Keratinocyte (primary cell): ENCODE results near the gene SH3GLB1. TPM values are rescaled to one million over a fixed set of nuclear protein-coding genes. Genes with fewer than 3 reads are reported as not detected.

Experiments used
- DNase-seq: peaks from one replicate; pipeline ENCODE4 v3.0.0-alpha.2; 2011; ENCODE audit warnings: low read depth, missing footprints, low spot score
- FAIRE-seq: peaks from 2 replicates; lab custom pipeline; 2011; peaks lifted over from hg19 to GRCh38; lab: Jason Lieb, UNC
- H2AFZ ChIP-seq: 2 replicates; pipeline ENCODE4 v1.6.0; 2012; ENCODE audit warnings: low read length, control low read depth, inconsistent platforms; ENCODE audit not compliant: control insufficient read depth
- H3K27ac ChIP-seq: 2 replicates; pipeline ENCODE4 v1.5.1; 2011; ENCODE audit warnings: low read length; ENCODE audit not compliant: control insufficient read depth, insufficient read depth
- H3K27me3 ChIP-seq: 3 replicates; pipeline ENCODE4 v1.6.0; 2011; ENCODE audit warnings: low read length; ENCODE audit not compliant: control insufficient read depth, insufficient read depth; ENCODE audit errors: extremely low read depth
- H3K36me3 ChIP-seq, 2 experiments: 2 replicates in 1 of 2; 3 replicates in 1 of 2; pipeline ENCODE4 v1.5.1; 2011; ENCODE audit warnings: low read length in 2 of 2, mild to moderate bottlenecking in 1 of 2; ENCODE audit not compliant: control insufficient read depth in 2 of 2, insufficient read depth in 2 of 2; ENCODE audit errors: extremely low read depth in 1 of 2
- H3K4me1 ChIP-seq: 3 replicates; pipeline ENCODE4 v1.5.1; 2011; ENCODE audit warnings: low read length; ENCODE audit not compliant: control insufficient read depth, insufficient read depth; ENCODE audit errors: extremely low read depth
- H3K4me2 ChIP-seq: 3 replicates; pipeline ENCODE4 v1.6.0; 2011; ENCODE audit warnings: low read depth, low read length; ENCODE audit not compliant: control insufficient read depth, insufficient read depth; ENCODE audit errors: extremely low read depth
- H3K4me3 ChIP-seq, 3 experiments: fragments of 200-600 bp in 1 of 3; sonication (generic) in 1 of 3; 2 replicates in 2 of 3; 3 replicates in 1 of 3; pipeline ENCODE4 v1.5.1; 2011 to 2016; ENCODE audit warnings: low read length in 3 of 3, mild to moderate bottlenecking in 3 of 3, control low read depth in 2 of 3, inconsistent platforms in 1 of 3, low read depth in 1 of 3, mixed read lengths in 1 of 3, mixed run types in 1 of 3, moderate library complexity in 1 of 3; ENCODE audit not compliant: control insufficient read depth in 2 of 3, insufficient read depth in 2 of 3; ENCODE audit errors: extremely low read depth in 1 of 3
- H3K79me2 ChIP-seq: 2 replicates; pipeline ENCODE4 v1.6.0; 2012; ENCODE audit warnings: low read length; ENCODE audit not compliant: control insufficient read depth, insufficient read depth
- H3K9ac ChIP-seq: 3 replicates; pipeline ENCODE4 v1.6.0; 2011; ENCODE audit warnings: low read length; ENCODE audit not compliant: control insufficient read depth, insufficient read depth; ENCODE audit errors: extremely low read depth
- H3K9me1 ChIP-seq: 3 replicates; pipeline ENCODE4 v1.6.0; 2011; ENCODE audit warnings: low read length; ENCODE audit not compliant: control insufficient read depth, insufficient read depth; ENCODE audit errors: extremely low read depth
- H3K9me3 ChIP-seq: 2 replicates; pipeline ENCODE4 v1.5.1; 2012; ENCODE audit warnings: low read depth, low read length; ENCODE audit not compliant: control insufficient read depth
- H4K20me1 ChIP-seq: 3 replicates; pipeline ENCODE4 v1.6.0; 2011; ENCODE audit warnings: low read length; ENCODE audit not compliant: control insufficient read depth, insufficient read depth; ENCODE audit errors: extremely low read depth
- CTCF ChIP-seq, 3 experiments: IDR thresholded peaks in 1 of 3; conservative IDR thresholded peaks in 1 of 3; optimal IDR thresholded peaks in 1 of 3; 2 replicates in 2 of 3; 3 replicates in 1 of 3; pipeline versions ENCODE3 to v1.5.1; 2011; ENCODE audit warnings: low read length in 3 of 3, mild to moderate bottlenecking in 3 of 3, moderate library complexity in 2 of 3, control low read depth in 1 of 3, inconsistent platforms in 1 of 3; ENCODE audit not compliant: insufficient read depth in 2 of 3; ENCODE audit errors: extremely low read depth in 1 of 3
- EZH2 ChIP-seq: IDR thresholded peaks from one replicate; pipeline ENCODE4 v1.6.1; 2012; ENCODE audit warnings: inconsistent platforms, mild to moderate bottlenecking, low read length, moderate library complexity
- dilution Hi-C: fragments of 300-500 bp; cut with MboI; formaldehyde crosslinking; loops from one replicate; pipeline ENCODE4 v1.7.0; 2020; ENCODE audit warnings: low sequenced_read_pairs; ENCODE audit not compliant: extremely low pct_ligation_motif_present
- polyA plus RNA-seq, 5 experiments: library from polyadenylated mRNA; depleted of rRNA in 3 of 5; stranded (reverse) in 3 of 5; stranded (forward) in 1 of 5; unstranded in 1 of 5; fragments of >200 nt; gene quantifications; 1 replicate in 1 of 5; 2 replicates in 3 of 5; 3 replicates in 1 of 5; pipeline versions ENCODE4 v1.2.1 to v1.2.3, GENCODE V29; 2011 to 2012; ENCODE audit warnings: missing spikeins in 2 of 5, low read depth in 1 of 5, low replicate concordance in 1 of 5

The SH3GLB1 gene
- polyA plus RNA-seq, 1 donor (not counting 4 experiments of a cell fraction or from before 2014, with no cell fraction given) = 77.1 TPM

DNA sequence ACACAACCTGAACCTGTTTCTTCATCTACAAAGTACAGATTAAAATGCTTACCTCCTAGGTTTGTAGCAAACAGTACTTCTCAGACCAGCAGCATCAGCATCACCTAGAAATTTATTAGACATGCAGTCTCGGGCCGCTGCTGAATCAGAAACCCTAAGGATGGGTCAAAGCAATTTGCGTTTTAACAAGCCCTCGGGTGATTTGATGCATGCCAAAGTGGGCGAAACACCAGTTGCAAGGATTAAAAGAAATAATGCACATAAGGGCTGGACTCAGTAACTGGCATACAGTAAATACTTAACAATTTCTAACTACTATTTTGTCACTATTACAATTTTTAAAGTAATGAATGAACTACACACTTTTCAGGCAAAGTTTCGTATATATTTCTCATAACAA lies 47.5 kb downstream of the SH3GLB1 start:
- Histone ChIP-seq H3K79me2 (no peaks in the 10 kb centered on the region), H3K4me1 (peaks cover 5% of the 10 kb centered on the region), H4K20me1 (no peaks in the 10 kb centered on the region), H3K9ac (no peak overlapping the region), H3K4me3 (no peak overlapping the region), H3K4me2 (no peak overlapping the region), H2AFZ (no peak overlapping the region), H3K36me3 (peaks cover 0 to 3% of the 10 kb centered on the region in 2 experiments), H3K9me3 (no peaks in the 10 kb centered on the region), H3K27me3 (no peaks in the 10 kb centered on the region), H3K9me1 (no peaks in the 10 kb centered on the region), H3K27ac (no peak overlapping the region)
- FAIRE-seq (no peak), DNase-seq (no peak)
- no peak for TF ChIP-seq EZH2
- TF ChIP-seq CTCF (optimal IDR thresholded peaks at IDR 0.05 in 1 of 3, IDR thresholded peaks at IDR 0.05 in 1 of 3, conservative IDR thresholded peaks at IDR 0.05 in 1 of 3; ENCODE audit: extremely low read depth in 1 of 3, insufficient read depth in 2 of 3, low read length in 3 of 3) = no peak
- dilution Hi-C loops = no loop called here

- Histone ChIP-seq H4K20me1 (no peaks in the 10 kb centered on the region), H3K4me1 (peaks cover 5% of the 10 kb centered on the region), H3K27me3 (no peaks in the 10 kb centered on the region), H3K9me1 (no peaks in the 10 kb centered on the region), H2AFZ (no peak overlapping the region), H3K9ac (no peak overlapping the region), H3K27ac (no peak overlapping the region), H3K4me2 (no peak overlapping the region), H3K36me3 (no peaks in the 10 kb centered on the region), H3K9me3 (no peaks in the 10 kb centered on the region), H3K79me2 (no peaks in the 10 kb centered on the region), H3K4me3 (no peak overlapping the region)
- no peak for TF ChIP-seq EZH2
- peak; percentile 13 to 38 (median 22) for TF ChIP-seq CTCF (optimal IDR thresholded peaks at IDR 0.05 in 1 of 3, IDR thresholded peaks at IDR 0.05 in 1 of 3, conservative IDR thresholded peaks at IDR 0.05 in 1 of 3; ENCODE audit: extremely low read depth in 1 of 3, insufficient read depth in 2 of 3, low read length in 3 of 3)
- dilution Hi-C loops = no loop called here
- DNase-seq (no peak), FAIRE-seq (peak; percentile 29)
These were observed 49.3 kb downstream of the SH3GLB1 start for GRCh38 chr1:86753700-86754099.
